H9 (cell line): ENCODE data around the gene HES1. TPM values are rescaled to one million over a fixed set of nuclear protein-coding genes. Genes with fewer than 3 reads are reported as not detected.

Source experiments
- DNase-seq: peaks from one replicate; pipeline ENCODE4 v3.0.0-alpha.2; 2017
- H2AFZ ChIP-seq: one replicate; pipeline ENCODE4 v1.6.1; 2013; ENCODE audit warnings: mild to moderate bottlenecking, low read length, control low read depth, moderate library complexity
- H2AK5ac ChIP-seq: 2 replicates; pipeline ENCODE4 v1.6.1; 2013; ENCODE audit warnings: low read length, control low read depth, mixed read lengths; ENCODE audit not compliant: insufficient read length
- H2BK120ac ChIP-seq: one replicate; pipeline ENCODE4 v1.6.1; 2013; ENCODE audit warnings: low read depth, mild to moderate bottlenecking, low read length, control low read depth, inconsistent platforms; ENCODE audit not compliant: poor library complexity, severe bottlenecking
- H2BK12ac ChIP-seq: 2 replicates; pipeline ENCODE4 v1.6.1; 2013; ENCODE audit warnings: low read length, control low read depth, mixed read lengths, low read depth; ENCODE audit not compliant: insufficient read length
- H2BK15ac ChIP-seq: 2 replicates; pipeline ENCODE4 v1.6.1; 2013; ENCODE audit warnings: low read depth, low read length, control low read depth
- H2BK20ac ChIP-seq: one replicate; pipeline ENCODE4 v1.6.1; 2013; ENCODE audit warnings: low read depth, mild to moderate bottlenecking, low read length, control low read depth, inconsistent platforms; ENCODE audit not compliant: poor library complexity, severe bottlenecking
- H2BK5ac ChIP-seq: 2 replicates; pipeline ENCODE4 v1.6.1; 2013; ENCODE audit warnings: low read length, control low read depth, mixed read lengths; ENCODE audit not compliant: insufficient read length
- H3K14ac ChIP-seq: 2 replicates; pipeline ENCODE4 v1.6.1; 2013; ENCODE audit warnings: low read length, control low read depth; ENCODE audit not compliant: insufficient read depth
- H3K18ac ChIP-seq: 2 replicates; pipeline ENCODE4 v1.6.1; 2013; ENCODE audit warnings: low read depth, mild to moderate bottlenecking, mixed read lengths, low read length, control low read depth; ENCODE audit not compliant: insufficient read length
- H3K23ac ChIP-seq: 2 replicates; pipeline ENCODE4 v1.6.1; 2013; ENCODE audit warnings: low read length, control low read depth, mixed read lengths, low read depth; ENCODE audit not compliant: insufficient read length
- H3K23me2 ChIP-seq: 2 replicates; pipeline ENCODE4 v1.6.1; 2013; ENCODE audit warnings: low read depth, mild to moderate bottlenecking, mixed read lengths, low read length, control low read depth; ENCODE audit not compliant: insufficient read length, poor library complexity, severe bottlenecking
- H3K27ac ChIP-seq: 2 replicates; pipeline ENCODE4 v1.5.1; 2013; ENCODE audit warnings: low read length, control low read depth, mixed read lengths, low read depth; ENCODE audit not compliant: insufficient read length
- H3K27me3 ChIP-seq: 2 replicates; pipeline ENCODE4 v1.6.1; 2013; ENCODE audit warnings: low read length, control low read depth, inconsistent platforms; ENCODE audit not compliant: insufficient read depth
- H3K4ac ChIP-seq: 2 replicates; pipeline ENCODE4 v1.6.1; 2013; ENCODE audit warnings: low read depth, mild to moderate bottlenecking, control low read depth, inconsistent platforms, low read length, moderate library complexity
- H3K4me1 ChIP-seq: 2 replicates; pipeline ENCODE4 v1.6.1; 2013; ENCODE audit warnings: low read length, control low read depth, inconsistent platforms; ENCODE audit not compliant: insufficient read depth
- H3K4me2 ChIP-seq: 2 replicates; pipeline ENCODE4 v1.6.1; 2013; ENCODE audit warnings: low read length, control low read depth, mixed read lengths; ENCODE audit not compliant: insufficient read length, insufficient read depth
- H3K56ac ChIP-seq: 2 replicates; pipeline ENCODE4 v1.6.1; 2013; ENCODE audit warnings: low read depth, mild to moderate bottlenecking, mixed read lengths, low read length, control low read depth; ENCODE audit not compliant: insufficient read length
- H3K79me1 ChIP-seq: 2 replicates; pipeline ENCODE4 v1.6.1; 2013; ENCODE audit warnings: low read depth, mild to moderate bottlenecking, moderate library complexity, low read length, control low read depth, inconsistent platforms; ENCODE audit not compliant: insufficient read depth, poor library complexity, severe bottlenecking
- H3K79me2 ChIP-seq: 2 replicates; pipeline ENCODE4 v1.6.1; 2013; ENCODE audit warnings: low read length, control low read depth, inconsistent platforms; ENCODE audit not compliant: insufficient read depth
- H3K9ac ChIP-seq: 2 replicates; pipeline ENCODE4 v1.6.1; 2013; ENCODE audit warnings: low read length, control low read depth, mixed read lengths; ENCODE audit not compliant: insufficient read length; ENCODE audit errors: extremely low read depth
- H3K9me3 ChIP-seq: one replicate; pipeline ENCODE4 v1.6.1; 2013; ENCODE audit warnings: low read depth, low read length, inconsistent platforms; ENCODE audit not compliant: control insufficient read depth
- H3T11ph ChIP-seq: one replicate; pipeline ENCODE4 v1.6.1; 2013; ENCODE audit warnings: mild to moderate bottlenecking, low read length, control low read depth, inconsistent platforms
- H4K20me1 ChIP-seq: one replicate; pipeline ENCODE4 v1.6.1; 2013; ENCODE audit not compliant: control insufficient read depth, insufficient read length, insufficient read depth
- H4K5ac ChIP-seq: 2 replicates; pipeline ENCODE4 v1.6.1; 2013; ENCODE audit warnings: low read depth, mild to moderate bottlenecking, mixed read lengths, low read length, control low read depth; ENCODE audit not compliant: insufficient read length
- H4K8ac ChIP-seq: replicated peaks from 2 replicates; pipeline ENCODE4 v1.6.1; 2013; ENCODE audit warnings: low read length, control low read depth, mixed read lengths, low read depth; ENCODE audit not compliant: insufficient read length
- H4K91ac ChIP-seq: 2 replicates; pipeline ENCODE4 v1.6.1; 2013; ENCODE audit warnings: low read depth, mild to moderate bottlenecking, moderate library complexity, mixed read lengths, low read length, control low read depth; ENCODE audit not compliant: insufficient read length
- H3K27ac Mint-ChIP-seq, 3 experiments: 2 replicates in 2 of 3; 3 replicates in 1 of 3; pipeline ENCODE4 v1.8.0; 2020 to 2021; ENCODE audit warnings: mixed read lengths in 3 of 3, mild to moderate bottlenecking in 1 of 3, moderate library complexity in 1 of 3
- H3K27me3 Mint-ChIP-seq: 2 replicates; pipeline ENCODE4 v1.8.0; 2021; ENCODE audit warnings: low read depth, mild to moderate bottlenecking, moderate library complexity, mixed read lengths
- H3K36me3 Mint-ChIP-seq, 3 experiments: 2 replicates in 2 of 3; 3 replicates in 1 of 3; pipeline ENCODE4 v1.8.0; 2020 to 2021; ENCODE audit warnings: low read depth in 3 of 3, mixed read lengths in 3 of 3; ENCODE audit not compliant: insufficient read depth in 1 of 3
- H3K4me1 Mint-ChIP-seq, 2 experiments: 2 replicates each; pipeline ENCODE4 v1.8.0; 2020; ENCODE audit warnings: mixed read lengths in 2 of 2
- H3K4me3 Mint-ChIP-seq, 2 experiments: 2 replicates in 1 of 2; 3 replicates in 1 of 2; pipeline ENCODE4 v1.8.0; 2020 to 2021; ENCODE audit warnings: mild to moderate bottlenecking in 2 of 2, mixed read lengths in 2 of 2, moderate library complexity in 1 of 2
- H3K9me3 Mint-ChIP-seq, 2 experiments: 2 replicates in 1 of 2; 3 replicates in 1 of 2; pipeline ENCODE4 v1.8.0; 2020; ENCODE audit warnings: mild to moderate bottlenecking in 2 of 2, mixed read lengths in 2 of 2, moderate library complexity in 1 of 2
- CTCF ChIP-seq: fragments of 200-600 bp; sonication (generic); conservative IDR thresholded peaks from 3 replicates; pipeline ENCODE4 v1.8.0; 2021; ENCODE audit warnings: antibody characterized with exemption, mild to moderate bottlenecking
- WGBS: extraction: QIAGEN DNeasy Blood & Tissue Kit; methylation state at CpG from one replicate; pipeline ENCODE4 v1.1.7; 2013; ENCODE audit warnings: missing lambda C conversion rate, low lambda C conversion rate, mixed read lengths; ENCODE audit not compliant: insufficient read length; ENCODE audit errors: extremely low coverage; 5-methylcytosine and 5-hydroxymethylcytosine counted together
- total RNA-seq: library from RNA; stranded (reverse); gene quantifications from 2 replicates; pipeline ENCODE4 v1.2.1, GENCODE V29; 2021

HES1 gene
- total RNA-seq, 1 experiment from 2014 or later: 23.2 TPM

- H3K9me3 ChIP-seq: no peaks in the 10 kb centered on the region
- no peak for DNase-seq
- Mint-ChIP-seq H3K27me3 (peaks cover 18% of the 10 kb centered on the region), H3K36me3 (no peaks in the 10 kb centered on the region), H3K4me3 (no peak overlapping the region), H3K4me1 (peaks cover 37 to 45% of the 10 kb centered on the region in 2 experiments), H3K9me3 (no peaks in the 10 kb centered on the region; a peak in 2 of 5 replicates), H3K27ac (no peak overlapping the region; a peak in 1 of 7 replicates)
- peaks cover 3% of the 10 kb centered on the region; the same call in 1 of the 2 replicates for H3K4me1 ChIP-seq
- no CpG with 5 or more reads among the region's 4 CpGs for WGBS
- H3K23me2 ChIP-seq: no peaks in the 10 kb centered on the region
- H2BK20ac ChIP-seq: no peak overlapping the region
- H2BK120ac ChIP-seq: no peak overlapping the region
- no peaks in the 10 kb centered on the region for H4K20me1 ChIP-seq
- no peak overlapping the region for H3K27ac ChIP-seq
- no peak overlapping the region for H3T11ph ChIP-seq
- H3K4ac ChIP-seq: no peak overlapping the region
- H2BK15ac ChIP-seq: no peak overlapping the region
- no peak overlapping the region for H3K4me2 ChIP-seq
- no peak overlapping the region for H4K91ac ChIP-seq
- no peak overlapping the region for H2AFZ ChIP-seq
- no peak overlapping the region for H2BK12ac ChIP-seq
- H2AK5ac ChIP-seq: no peak overlapping the region
- H4K8ac ChIP-seq: no peak overlapping the region
- no peak overlapping the region for H3K23ac ChIP-seq
- H2BK5ac ChIP-seq: no peak overlapping the region
- TF ChIP-seq CTCF: no peak
- no peak overlapping the region for H3K14ac ChIP-seq
- no peak overlapping the region for H3K56ac ChIP-seq
- no peaks in the 10 kb centered on the region for H3K27me3 ChIP-seq
- H3K9ac ChIP-seq: no peak overlapping the region
- H3K79me1 ChIP-seq: no peaks in the 10 kb centered on the region
- no peak overlapping the region for H3K18ac ChIP-seq
- no peaks in the 10 kb centered on the region for H3K79me2 ChIP-seq
- H4K5ac ChIP-seq: no peak overlapping the region
Measured at GRCh38 chr3:194178128-194178527, 42.2 kb downstream of the HES1 start.
